Mucosa of descending colon (tissue), 3 donors: Measurements from ENCODE around the gene SPIRE2. TPM values are rescaled to one million over a fixed set of nuclear protein-coding genes. Genes with fewer than 3 reads are reported as not detected.

Source experiments
- ATAC-seq: fragments of 200-7000 bp; cut with Tn5 transposase; one replicate; pipeline ENCODE4 v1.9.1; 2020; ENCODE audit warnings: mild to moderate bottlenecking, moderate library complexity
- DNase-seq, 3 donors: peaks; one replicate each; pipeline ENCODE4 v3.0.0-alpha.2; 2020
- H3K36me3 ChIP-seq: fragments of 200-600 bp; one replicate; pipeline ENCODE4 v1.8.0; 2021; ENCODE audit warnings: low read depth, mild to moderate bottlenecking
- H3K4me1 ChIP-seq: fragments of 200-600 bp; one replicate; pipeline ENCODE4 v1.8.0; 2021; ENCODE audit warnings: low read depth, mild to moderate bottlenecking
- H3K4me3 ChIP-seq: fragments of 200-600 bp; one replicate; pipeline ENCODE4 v1.8.0; 2021; ENCODE audit warnings: mild to moderate bottlenecking
- H3K9me3 ChIP-seq: fragments of 200-600 bp; one replicate; pipeline ENCODE4 v1.8.0; 2021; ENCODE audit warnings: mild to moderate bottlenecking
- CTCF ChIP-seq: fragments of 200-600 bp; IDR thresholded peaks from one replicate; pipeline ENCODE4 v1.8.0; 2022; ENCODE audit warnings: antibody characterized with exemption, mild to moderate bottlenecking
- intact Hi-C, 2 donors: fragments of 100-400 bp; cut with DNase I in 1 of 2; cut with micrococcal nuclease in 1 of 2; formaldehyde crosslinking; loops; one replicate each; pipeline versions ENCODE4 v1.11.0 to v1.11.1; 2022; cut with DNase I, micrococcal nuclease
- total RNA-seq, 3 donors: library from RNA; stranded (reverse); fragmentation: NEBNext Ultra II Directional in 2 of 3; extraction: Animal tissue kit (Norgen Biotek cat#: 25700) in 2 of 3; gene quantifications; one replicate each; pipeline versions ENCODE4 v1.2.1 to v1.2.4, GENCODE V29; 2021 to 2023
- donor health status: DM: no; HTN: no; CAD: no; lungs with moderate emphysema.
- donor health status: DM: no; HTN: no; CAD: no.
- donor health status: DM: no; HTN: yes; CAD: no.

SPIRE2 gene
- total RNA-seq, 3 donors from 2014 or later: 52.5 to 118 (median 84.2) TPM

GRCh38 chr16:89845417-89845816 lies 17.1 kb downstream of the SPIRE2 start:
- DNase-seq: no peak
- intact Hi-C loops: no loop called here
- TF ChIP-seq CTCF: no peak
- Histone ChIP-seq H3K4me1 (peaks cover 12% of the 10 kb centered on the region), H3K36me3 (no peaks in the 10 kb centered on the region), H3K4me3 (no peak overlapping the region), H3K9me3 (no peaks in the 10 kb centered on the region)
- no peak for ATAC-seq

- peak; percentile 86 for ATAC-seq
- Histone ChIP-seq H3K9me3 (no peaks in the 10 kb centered on the region), H3K4me3 (no peak overlapping the region), H3K36me3 (no peaks in the 10 kb centered on the region), H3K4me1 (peaks cover 9% of the 10 kb centered on the region)
- intact Hi-C loops: no loop called here
- TF ChIP-seq CTCF: no peak
- DNase-seq: peak; percentile 78 to 80 (median 79)
Measured at GRCh38 chr16:89847051-89847939, 19.0 kb downstream of the SPIRE2 start.

GRCh38 chr16:89847940-89848297 lies 19.6 kb downstream of the SPIRE2 start:
- intact Hi-C loops: no loop called here

GRCh38 chr16:89848974-89849373 lies 20.7 kb downstream of the SPIRE2 start:
- Histone ChIP-seq H3K4me3 (no peak overlapping the region), H3K9me3 (no peaks in the 10 kb centered on the region), H3K36me3 (no peaks in the 10 kb centered on the region), H3K4me1 (peaks cover 20% of the 10 kb centered on the region)
- DNase-seq (no peak), ATAC-seq (no peak)
- intact Hi-C loops: no loop called here
- no peak for TF ChIP-seq CTCF

More at GRCh38 chr16:89847940-89848297, 19.6 kb downstream of the SPIRE2 start:
- no peaks in the 10 kb centered on the region for H3K9me3 ChIP-seq
- no peak for TF ChIP-seq CTCF
- peak; percentile 50 to 78 (median 71) for DNase-seq
- H3K4me3 ChIP-seq: no peak overlapping the region
- H3K4me1 ChIP-seq: peaks cover 9% of the 10 kb centered on the region
- peak; percentile 71 for ATAC-seq
- H3K36me3 ChIP-seq: no peaks in the 10 kb centered on the region

- ATAC-seq (peak; percentile 98), DNase-seq (peak; percentile 84 to 88 (median 85))
- Histone ChIP-seq H3K4me1 (peaks cover 12% of the 10 kb centered on the region), H3K9me3 (no peaks in the 10 kb centered on the region), H3K4me3 (no peak overlapping the region), H3K36me3 (peaks cover 3% of the 10 kb centered on the region)
- TF ChIP-seq CTCF: no peak
- intact Hi-C loops: loop anchor here in 1 of 2 donors (10.0 kb wide), 1 partner anchor 99 kb away; no protein-coding TSS in a partner anchor
Measured at GRCh38 chr16:89853306-89853993, 25.2 kb downstream of the SPIRE2 start.
